NCI-H2081 (cell line): Measurements from ENCODE around the gene SLC22A5.
"Not testable (repeated sequence)": the region's sequence is repeated elsewhere in the genome, so short reads cannot be mapped to it uniquely, and the experiment has no call there.

Experiments
- DNase-seq, 2 experiments: peaks; one replicate each; lab custom pipeline; 2025; lab: John Stamatoyannopoulos, UW

SLC22A5 gene

DNA sequence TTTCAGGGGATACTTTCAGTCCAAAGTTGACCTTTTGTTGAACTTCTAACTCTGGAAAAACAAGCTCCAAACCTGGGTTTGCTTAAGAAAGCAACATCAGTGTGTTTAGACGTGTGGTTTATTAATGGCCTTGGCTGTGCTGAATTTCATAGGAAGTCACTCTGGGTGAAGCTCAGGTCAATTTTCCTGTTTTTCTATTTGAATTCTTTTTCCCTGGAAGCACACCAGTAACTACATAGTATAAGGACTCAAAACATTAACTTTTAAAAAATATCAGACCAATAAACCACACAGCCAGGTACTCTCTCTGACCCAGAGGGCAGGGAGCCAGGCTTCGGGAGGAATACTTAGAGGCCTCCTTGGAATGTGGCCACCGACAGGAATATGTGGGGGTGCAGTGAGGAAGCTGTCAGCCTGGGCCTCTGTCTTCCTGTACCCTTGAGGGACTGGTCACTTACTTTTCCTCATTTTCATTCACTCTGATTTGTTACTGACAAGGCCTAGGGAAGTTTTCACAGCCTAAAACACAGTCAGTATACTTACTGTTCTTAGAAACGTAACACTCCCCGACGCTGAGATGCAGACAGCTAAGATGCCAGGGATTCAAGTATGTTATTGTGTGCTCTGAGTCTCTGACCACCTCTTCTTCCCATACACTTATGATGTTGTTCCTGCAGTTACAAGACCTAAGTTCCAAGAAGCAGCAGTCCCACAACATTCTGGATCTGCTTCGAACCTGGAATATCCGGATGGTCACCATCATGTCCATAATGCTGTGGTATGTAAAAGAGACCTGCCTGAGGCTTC lies 18.9 kb downstream of the SLC22A5 start:
- DNase-seq, result no peak

DNA sequence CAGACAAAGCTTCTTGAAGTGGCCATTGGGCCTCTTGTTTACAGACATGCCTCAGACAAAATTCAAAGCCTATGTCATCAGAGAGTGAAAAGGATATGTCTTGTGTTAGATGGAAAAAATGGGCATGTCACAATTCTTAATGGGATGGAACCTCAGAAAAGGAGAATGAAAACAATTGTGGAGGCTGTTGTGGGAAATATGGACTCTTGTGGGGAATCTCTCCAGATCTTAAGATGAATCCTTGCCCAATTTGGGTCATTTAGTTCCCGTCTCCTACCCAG lies 19.5 kb downstream of the SLC22A5 start:
- DNase-seq, result no peak

DNA sequence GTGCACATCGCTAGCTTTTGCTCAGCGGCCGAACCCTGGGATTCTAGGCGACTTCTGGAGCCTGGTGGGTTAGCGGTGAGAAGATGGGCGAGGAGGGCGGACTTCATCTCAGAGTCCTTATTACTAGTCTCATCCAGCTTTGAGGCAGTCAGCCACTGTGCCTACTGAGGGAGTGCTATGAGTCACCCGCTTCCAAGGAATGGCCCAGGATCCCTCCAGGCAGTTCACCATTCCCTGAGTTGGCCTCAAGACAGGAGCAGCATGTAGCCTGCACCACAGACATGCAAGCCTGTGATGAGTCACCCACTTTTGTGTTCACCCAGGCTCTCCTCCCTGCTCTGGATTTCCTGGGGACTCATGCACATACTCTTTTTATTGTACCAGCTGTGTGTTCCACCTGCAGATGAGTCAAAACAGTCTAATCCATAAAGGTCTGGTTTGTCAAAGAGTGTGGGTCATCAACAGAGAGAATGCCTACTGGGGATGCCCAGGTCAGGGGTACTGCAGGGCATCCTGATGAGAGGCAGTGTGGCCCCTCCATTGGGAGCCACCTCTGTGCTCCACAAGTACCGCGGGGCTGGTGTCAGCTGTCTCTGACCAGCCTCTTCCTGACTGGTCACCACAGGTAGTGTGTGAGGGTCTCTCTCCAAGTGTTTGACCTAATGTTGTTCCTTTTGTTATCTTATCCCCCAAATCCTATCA lies 20.2 kb downstream of the SLC22A5 start:
- DNase-seq, result no peak

DNA sequence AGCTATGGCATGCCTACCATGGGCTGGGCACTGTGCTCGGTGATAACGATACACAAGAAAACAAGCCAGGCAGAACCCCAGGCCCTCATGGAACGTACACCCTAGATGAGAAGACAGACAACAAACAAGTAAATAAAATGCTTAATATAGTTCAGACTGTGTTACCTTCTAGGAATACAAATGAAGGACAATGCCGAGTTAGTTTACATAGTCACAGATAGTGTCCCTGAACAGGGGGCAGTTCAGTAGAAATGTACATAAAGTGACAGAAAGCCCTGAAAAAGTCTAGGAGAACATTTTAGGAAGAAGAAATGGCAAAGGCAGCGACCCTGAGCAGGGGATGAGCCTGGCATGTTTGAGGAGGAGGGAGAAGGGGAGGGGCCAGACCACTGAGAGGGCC lies 21.7 kb downstream of the SLC22A5 start:
- no peak for DNase-seq

DNA sequence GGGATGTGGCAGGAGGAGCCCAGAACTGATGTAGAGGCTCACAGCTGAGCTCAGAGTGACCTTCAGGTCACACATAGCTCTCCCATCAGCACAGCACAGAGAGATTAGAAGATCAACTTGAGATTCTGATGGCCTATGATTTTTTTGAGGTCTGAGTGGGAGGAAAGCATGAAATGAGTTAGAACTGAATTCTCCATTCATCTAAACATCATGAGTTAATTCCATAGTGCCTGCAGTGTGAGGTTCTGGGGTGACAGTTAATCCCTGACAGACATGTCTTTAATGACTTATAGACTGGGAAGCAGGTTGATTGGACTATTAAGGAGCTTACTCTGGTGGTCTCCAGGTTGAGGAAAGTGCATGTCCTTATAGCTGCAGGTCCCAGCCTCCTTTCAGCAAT lies 22.4 kb downstream of the SLC22A5 start:
- DNase-seq, result no peak

DNA sequence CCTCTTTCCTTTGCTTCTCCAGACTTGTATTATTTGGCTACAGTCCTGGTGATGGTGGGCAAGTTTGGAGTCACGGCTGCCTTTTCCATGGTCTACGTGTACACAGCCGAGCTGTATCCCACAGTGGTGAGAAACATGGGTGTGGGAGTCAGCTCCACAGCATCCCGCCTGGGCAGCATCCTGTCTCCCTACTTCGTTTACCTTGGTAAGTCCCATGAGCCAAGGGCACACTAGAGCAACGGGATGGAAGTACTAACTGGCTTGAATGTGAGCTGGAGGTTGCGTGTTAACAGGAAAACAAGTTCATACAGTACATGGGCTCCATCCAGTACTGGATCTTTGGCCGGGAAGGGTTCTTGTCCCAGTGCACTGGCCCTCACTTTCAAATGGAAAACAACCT lies 22.9 kb downstream of the SLC22A5 start:
- DNase-seq, result no peak

DNA sequence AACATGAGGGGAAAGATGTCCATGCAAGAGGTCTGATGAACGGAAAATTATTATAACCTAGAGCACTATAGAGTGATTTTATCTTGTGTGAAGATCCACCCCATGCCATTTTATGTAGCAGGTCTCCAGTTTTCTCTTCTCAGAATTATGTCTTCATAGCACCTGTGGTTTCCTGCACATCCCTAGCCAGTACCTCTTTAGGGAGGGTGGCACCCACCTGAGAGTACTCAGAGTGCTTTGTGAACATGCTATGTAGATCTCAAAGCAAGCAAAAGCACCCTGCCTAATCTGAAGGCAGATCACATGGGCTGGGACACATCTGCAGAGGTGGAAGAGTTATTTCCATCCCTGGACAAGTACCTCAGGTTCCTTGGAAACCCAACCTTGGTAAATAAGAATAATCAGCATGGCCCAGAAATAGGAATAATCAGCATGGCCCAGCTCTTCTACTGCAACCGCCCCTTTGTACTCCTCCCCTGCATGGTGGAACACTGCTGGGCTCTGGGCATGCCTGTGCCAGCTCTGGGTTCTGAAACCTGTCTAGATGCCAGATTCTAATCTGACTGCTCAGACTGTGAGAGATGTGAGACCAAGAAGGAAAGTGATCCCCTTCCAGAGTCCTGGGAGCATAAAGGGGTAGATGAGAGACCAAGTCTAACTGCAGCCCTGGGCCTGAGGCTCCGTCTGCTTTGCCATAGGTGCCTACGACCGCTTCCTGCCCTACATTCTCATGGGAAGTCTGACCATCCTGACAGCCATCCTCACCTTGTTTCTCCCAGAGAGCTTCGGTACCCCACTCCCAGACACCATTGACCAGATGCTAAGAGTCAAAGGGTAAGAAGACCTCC lies 23.7 kb downstream of the SLC22A5 start:
- DNase-seq, result no peak

DNA sequence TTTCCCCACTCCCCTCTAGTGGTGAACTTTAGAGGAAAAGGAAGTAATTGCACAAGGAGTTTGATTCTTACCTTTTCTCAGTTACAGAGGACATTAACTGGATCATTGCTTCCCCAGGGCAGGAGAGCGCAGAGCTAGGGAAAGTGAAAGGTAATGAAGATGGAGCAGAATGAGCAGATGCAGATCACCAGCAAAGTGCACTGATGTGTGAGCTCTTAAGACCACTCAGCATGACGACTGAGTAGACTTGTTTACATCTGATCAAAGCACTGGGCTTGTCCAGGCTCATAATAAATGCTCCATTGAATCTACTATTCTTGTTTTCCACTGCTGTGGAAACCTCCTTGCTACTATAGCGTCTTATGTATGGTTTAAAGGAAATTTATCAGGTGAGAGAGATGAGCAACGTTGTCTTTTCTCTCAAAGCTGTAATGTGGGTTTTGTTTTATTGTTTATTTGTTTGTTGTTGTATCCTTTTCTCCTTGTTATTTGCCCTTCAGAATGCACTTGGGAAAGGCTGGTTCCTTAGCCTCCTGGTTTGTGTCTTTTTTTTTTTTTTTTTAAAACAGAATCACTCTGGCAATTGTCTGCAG lies 25.3 kb downstream of the SLC22A5 start:
- DNase-seq, result no peak

DNA sequence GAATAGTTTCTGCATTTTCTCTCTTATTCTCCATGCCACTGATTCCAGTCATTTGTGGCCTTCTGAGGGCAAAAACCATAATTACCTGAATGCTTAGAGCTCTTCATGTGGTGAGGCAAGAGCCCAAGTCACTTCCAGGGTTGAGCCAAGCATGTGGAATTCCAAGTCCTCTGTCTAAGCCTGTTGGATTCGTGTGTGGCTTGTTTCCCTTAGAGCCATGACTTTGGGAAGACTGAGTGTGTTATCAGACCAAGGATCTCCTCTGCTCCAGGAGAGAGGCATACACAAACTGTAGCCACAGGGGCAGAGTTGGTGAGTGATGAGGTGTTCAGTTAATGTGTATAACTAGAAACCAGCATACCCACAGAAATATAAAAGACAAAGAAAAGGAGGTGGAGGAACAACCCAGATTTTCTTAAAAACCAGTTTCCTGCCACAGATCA lies 27.1 kb downstream of the SLC22A5 start:
- DNase-seq, result no peak

DNA sequence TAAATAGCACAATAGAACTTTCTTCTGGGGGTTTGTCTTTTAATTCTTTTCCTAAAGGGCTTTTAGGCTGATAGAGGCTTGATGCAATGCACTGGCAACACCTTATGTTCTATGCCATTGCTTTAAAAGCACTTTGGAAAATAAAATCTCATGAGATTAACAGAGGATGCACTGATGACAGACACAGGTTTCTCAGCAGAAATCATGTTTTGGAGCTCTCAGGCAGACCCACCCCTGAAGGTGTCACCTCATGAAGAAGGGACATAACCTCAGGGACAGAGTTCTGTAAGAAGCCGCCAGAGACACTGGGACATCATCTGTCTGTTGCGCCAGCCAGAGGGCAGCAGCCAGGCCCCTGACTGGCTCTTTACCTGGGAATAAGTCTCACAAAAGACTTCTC lies 27.7 kb downstream of the SLC22A5 start:
- DNase-seq, result no peak

DNA sequence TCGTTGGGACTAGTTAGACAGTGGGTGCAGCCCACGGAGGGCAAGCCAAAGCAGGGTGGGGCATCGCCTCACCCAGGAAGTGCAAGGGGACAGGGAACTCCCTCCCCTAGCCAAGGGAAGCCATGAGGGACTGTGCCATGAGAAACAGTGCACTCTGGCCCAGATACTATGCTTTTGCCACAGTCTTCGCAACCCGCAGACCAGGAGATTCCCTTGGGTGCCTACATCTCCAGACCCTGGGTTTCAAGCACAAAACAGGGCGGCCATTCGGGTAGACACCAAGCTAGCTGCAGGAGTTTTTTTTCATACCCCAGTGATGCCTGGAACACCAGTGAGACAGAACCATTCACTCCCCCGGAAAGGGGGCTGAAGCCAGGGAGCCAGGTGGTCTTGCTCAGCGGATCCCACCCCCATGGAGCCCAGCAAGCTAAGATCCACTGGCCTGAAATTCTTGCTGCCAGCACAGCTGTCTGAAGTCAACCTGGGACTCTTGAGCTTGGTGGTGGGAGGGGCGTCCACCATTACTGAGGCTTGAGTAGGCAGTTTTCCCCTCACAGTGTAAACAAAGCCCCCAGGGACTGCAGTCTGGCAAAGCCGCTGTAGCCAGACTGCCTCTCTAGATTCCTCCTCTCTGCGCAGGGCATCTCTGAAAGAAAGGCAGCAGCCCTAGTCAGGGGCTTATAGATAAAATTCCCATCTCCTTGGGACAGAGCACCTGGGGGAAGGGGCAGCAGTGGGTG lies 28.6 kb downstream of the SLC22A5 start:
- not testable (repeated sequence) for DNase-seq

DNA sequence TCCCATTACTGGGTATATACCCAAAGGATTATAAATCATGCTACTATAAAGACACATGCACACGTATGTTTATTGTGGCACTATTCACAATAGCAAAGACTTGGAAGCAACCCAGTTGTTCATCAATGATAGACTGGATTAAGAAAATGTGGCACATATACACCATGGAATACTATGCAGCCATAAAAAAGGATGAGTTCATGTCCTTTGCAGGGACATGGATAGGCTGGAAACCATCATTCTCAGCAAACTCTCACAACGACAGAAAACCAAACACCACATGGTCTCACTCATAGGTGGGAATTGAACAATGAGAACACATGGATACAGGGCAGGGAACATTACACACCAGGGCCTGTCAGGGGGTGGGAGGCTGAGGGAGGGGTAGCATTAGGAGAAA lies 34.5 kb downstream of the SLC22A5 start:
- not testable (repeated sequence) for DNase-seq

DNA sequence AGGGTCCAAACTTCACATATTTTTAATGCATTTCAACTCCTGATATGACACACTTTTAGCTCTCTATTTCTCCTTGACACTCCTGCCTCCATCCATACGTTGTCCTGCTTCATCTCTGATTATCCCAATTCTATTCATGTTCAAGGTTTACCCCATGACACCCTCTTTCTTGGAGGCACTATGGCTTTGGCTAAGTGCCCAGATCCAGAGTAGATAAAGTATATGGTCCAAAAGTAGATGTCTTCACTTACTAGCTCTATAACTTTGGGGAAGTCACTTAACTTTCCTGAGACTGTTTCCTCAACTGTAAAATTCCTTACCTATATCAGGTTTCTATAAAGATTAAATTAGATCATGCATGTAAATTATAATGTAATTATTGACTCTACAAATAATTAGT lies 36.1 kb downstream of the SLC22A5 start:
- no peak for DNase-seq

DNA sequence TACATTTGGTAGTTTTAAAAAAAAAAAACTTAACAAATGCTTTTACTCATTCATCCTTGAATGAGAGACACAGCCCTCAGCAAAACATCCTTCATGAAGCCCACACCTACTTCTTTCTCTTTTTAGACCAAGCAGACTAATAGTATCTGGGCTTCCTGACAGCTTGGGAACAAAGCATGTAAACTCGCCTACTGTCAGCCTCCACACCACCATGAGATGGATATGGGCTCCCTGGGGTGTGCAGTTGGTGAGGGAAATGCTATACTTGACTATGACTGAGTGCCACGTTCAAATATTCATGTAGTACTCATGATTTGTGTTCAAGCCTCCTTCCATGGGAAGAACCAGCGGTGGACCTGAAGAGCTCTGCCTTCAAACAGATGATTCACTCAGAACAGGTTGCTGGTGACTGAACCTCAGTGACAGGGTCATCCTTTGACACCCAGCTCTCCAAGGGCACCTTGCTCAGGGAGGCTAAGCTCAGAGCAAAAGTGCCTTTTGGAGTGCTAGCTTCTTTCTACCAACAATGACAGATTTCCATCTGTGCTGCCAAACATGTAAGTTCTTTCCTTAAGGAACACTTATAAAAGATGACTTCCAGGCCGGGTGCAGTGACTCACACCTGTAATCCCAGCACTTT lies 36.8 kb downstream of the SLC22A5 start:
- DNase-seq, result no peak

DNA sequence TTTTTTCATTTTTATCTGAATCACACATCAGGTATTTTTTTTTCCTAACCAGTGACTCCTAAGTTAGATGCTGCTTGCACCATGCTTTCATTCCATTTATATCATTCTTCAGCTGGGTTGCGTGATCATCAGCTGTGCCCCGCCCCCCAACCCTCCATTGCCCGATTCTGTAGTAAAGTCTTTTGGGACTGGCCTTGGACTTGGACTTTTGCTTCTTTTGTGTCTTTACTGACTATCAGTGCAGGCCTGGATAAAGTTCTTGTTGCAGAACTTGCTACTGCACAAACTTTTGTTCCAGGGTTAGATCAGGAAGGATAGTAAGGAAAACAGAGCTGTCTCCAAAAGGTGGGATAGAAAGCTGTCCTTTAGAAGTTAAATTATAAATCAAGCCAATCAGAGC lies 38.5 kb downstream of the SLC22A5 start:
- no peak for DNase-seq

DNA sequence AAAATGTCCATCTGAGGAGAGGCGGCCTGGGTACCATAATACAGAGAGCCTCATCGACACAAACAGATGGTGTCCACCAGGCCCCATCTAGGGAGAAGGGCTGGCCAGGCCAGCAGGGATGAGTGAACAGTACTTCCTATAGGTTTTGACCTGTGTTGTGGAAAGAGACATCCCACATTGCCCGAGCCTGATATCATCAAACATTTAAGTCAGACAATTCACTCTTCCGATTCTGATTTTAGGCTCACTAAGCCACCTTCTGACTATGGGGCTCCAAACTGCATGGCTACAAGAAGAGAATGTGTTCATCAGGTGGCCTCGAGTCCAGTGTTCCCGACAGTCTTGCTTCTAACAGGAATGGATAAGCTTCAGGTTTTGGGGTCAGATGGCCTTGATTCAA lies 38.9 kb downstream of the SLC22A5 start:
- no peak for DNase-seq

DNA sequence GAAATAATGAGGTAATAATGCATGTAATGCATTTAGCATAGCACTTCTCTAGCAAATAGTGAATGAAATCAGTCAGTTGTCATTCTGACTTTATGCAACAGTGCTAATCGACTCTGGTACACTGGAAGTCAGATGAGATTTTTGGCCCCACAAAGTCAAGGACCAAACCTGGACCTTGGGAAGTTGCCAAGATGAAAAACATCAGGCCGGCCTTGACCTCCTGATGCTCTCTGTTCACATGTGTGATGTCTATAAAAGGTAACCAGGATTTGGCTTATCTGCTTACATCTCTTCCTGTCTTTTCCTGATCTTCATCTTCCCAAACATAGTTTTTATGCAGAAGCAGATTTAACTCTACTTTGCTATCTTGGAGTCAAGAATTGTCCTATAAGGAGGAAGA lies 39.5 kb downstream of the SLC22A5 start:
- no peak for DNase-seq

DNA sequence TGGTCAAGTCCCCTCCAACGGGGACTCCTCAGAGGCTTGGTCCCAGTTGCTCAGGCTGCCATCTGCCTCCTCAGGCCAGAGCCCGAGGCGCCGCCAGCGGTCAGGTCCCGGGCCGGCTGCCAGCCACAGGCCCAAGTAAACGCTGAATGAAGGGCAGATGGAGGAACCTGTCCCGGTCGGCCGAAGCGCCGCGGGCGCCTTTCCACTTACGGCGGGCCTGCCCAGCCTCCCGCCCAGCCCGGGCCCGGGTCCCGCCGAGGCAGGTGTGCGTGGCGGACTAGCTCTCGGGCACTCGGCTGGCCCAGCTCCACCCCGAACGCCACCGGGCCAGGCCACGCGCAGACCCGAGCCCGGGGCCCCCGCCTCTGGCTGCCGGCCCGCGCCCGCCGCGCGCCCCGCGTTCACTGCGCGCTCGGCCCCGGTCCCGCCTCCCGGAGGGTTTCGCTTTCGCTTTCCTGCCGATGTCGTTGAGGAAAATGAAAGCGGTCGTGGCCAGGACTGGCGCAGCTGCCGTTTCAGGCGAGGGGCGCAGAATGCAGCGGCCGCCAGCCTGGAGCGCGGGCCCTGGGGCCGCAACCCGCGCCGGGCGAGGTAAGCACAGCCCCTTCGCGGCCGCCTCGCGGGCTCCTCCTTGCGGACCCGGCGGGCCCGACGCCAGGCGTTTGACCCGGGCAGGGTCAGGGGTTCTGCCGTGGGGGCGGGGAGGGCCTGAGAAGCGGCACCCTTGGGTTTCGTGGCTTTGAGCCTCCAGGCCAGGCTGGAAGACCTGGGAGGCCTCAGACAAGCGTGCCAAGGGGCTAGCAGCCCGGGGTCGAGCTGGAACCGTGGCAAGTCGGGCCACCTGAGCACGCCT lies 41.2 kb downstream of the SLC22A5 start:
- peak; percentile 53 to 61 for DNase-seq

DNA sequence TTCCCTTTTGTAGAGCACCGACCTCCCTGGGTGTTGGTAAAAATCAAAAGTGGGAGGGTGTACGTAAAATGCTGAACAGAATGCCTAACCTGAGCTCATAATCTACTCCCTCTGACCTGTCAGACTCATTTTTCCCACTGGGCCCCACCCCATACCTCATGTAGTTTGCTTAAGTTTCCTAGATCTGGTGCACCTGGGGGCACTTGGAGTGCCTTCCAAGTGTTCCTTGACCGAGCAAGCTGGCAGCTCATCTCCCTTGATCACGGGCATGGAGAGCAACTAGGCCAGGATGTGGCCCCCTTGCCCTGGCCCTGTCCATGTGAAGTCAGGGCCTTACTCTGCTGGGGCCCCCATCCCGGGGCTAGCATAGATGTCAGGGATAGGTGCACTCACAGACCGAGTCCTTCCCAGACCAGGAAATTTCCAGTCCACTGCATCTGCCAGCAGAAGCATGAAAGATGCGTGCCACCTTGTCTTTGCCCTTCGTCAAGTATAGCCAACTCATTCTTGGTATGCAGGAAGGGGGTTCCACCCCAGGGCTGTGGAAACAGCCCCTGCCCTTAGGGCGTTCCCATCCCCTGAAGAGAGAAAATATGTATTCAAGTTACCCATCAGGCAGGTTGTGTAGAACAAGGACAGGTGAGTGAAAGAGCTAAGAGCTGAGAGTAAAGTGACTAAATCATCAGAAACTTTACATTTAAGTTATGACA lies 41.9 kb downstream of the SLC22A5 start:
- DNase-seq, result peak in 1 of 2 experiments; percentile 28

DNA sequence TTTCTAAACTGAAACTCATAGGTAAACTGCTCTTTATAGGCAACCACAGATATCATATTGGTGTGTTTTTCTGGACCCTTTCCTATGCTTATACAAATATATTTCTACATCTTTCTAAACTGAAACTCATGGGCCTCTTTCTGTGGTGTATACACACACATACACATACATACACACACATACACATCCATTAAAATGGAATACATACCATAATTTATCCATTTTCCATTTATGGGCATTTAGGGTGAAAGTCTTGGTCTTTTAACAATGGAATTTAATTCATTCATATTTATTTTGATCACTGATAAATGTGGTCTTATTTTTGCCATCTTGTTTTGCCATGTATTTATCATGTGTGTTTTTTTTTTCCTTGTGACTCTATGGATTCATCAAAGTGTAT lies 44.1 kb downstream of the SLC22A5 start:
- no peak for DNase-seq
